ENCODE data around the gene HOXD8.
A peak's percentile ranks its signal among the peaks of the same experiment; 100 is the strongest.

DNA sequence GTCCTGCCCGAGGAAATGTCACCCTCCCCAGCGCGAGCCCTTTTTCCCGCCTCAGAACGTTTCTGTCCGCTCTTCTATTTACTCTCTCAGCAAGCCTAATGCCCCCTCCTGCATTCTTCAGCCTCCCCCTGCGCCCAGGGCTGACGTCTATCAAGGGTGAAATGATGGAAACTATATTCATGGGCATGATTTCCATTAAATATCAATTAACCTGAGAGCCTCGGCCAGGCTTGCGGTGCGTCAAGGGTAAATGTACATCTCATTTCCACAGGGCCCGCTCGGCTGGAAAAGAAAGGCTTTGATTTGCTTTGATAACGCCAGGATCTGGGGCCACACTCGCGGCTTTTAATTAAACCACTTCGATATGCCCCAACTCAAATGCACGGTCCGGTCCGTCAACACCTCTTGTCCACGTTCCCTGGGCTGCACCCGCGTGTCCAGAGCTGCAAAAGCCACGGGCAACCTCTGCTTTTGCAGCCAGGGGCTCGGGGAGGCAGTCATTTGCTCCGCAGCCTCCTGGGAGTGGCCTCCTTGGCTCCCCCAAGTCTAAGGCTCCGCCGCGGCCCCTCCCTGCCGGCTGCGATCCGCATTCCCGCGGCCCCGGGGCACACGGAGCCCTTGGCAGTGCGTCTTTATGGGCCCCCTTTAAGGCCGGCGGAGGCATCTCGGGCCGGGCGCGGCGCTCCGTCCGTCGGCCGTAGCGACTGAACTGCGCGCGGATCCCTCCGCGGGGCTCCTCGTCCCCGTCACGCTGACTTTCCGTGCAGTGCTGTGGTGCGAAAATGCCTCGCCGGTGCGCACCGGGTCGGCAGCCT, at the start of gene HOXD8:
- no peak for TF ChIP-seq LEF1 (IDR thresholded peaks at IDR 0.05; ENCODE audit: borderline replicate concordance)
- TF ChIP-seq FOXM1 (IDR thresholded peaks at IDR 0.05; ENCODE audit: borderline replicate concordance) = no peak
- TF ChIP-seq, protein P1, sequence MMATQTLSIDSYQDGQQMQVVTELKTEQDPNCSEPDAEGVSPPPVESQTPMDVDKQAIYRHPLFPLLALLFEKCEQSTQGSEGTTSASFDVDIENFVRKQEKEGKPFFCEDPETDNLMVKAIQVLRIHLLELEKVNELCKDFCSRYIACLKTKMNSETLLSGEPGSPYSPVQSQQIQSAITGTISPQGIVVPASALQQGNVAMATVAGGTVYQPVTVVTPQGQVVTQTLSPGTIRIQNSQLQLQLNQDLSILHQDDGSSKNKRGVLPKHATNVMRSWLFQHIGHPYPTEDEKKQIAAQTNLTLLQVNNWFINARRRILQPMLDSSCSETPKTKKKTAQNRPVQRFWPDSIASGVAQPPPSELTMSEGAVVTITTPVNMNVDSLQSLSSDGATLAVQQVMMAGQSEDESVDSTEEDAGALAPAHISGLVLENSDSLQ (IDR thresholded peaks at IDR 0.05) = 0 out of 2 replicates have a peak, but pooled peaks have one; percentile 22
- TF ChIP-seq CTBP1 (IDR thresholded peaks at IDR 0.05; ENCODE audit: borderline replicate concordance) = peak; percentile 69
- no peak for TF ChIP-seq SUZ12 (IDR thresholded peaks at IDR 0.05)
- TF ChIP-seq BHLHE40 (IDR thresholded peaks at IDR 0.05; ENCODE audit: borderline replicate concordance) = no peak
- TF ChIP-seq SP1 (IDR thresholded peaks at IDR 0.05) = no peak
- TF ChIP-seq ARNT (IDR thresholded peaks at IDR 0.05) = no peak
- TF ChIP-seq FOXA1 (IDR thresholded peaks at IDR 0.05) = no peak
- no peak for TF ChIP-seq HDGF (IDR thresholded peaks at IDR 0.05; ENCODE audit: borderline replicate concordance)
- no peak for TF ChIP-seq ELF4 (IDR thresholded peaks at IDR 0.05)
- TF ChIP-seq TARDBP (IDR thresholded peaks at IDR 0.05) = peak; percentile 83
- TF ChIP-seq L3MBTL2 (conservative IDR thresholded peaks at IDR 0.05) = peak; percentile 83
- no peak for TF ChIP-seq NFRKB (IDR thresholded peaks at IDR 0.05)
